IMR-90 (cell line): ENCODE results near the gene SEC22B. TPM values are rescaled to one million over a fixed set of nuclear protein-coding genes. Genes with fewer than 3 reads are reported as not detected.
"Not testable (repeated sequence)": the region's sequence is repeated elsewhere in the genome, so short reads cannot be mapped to it uniquely, and the experiment has no call there.

Experiments
- ATAC-seq: fragments of 200-7000 bp; cut with Tn5 transposase; 2 replicates; pipeline ENCODE4 v1.9.1; 2020; ENCODE audit warnings: low read depth, mild to moderate bottlenecking, moderate library complexity
- BruUV-seq: library from RNA; stranded (reverse); fragments of 400-500 nt; replicated peaks from 2 replicates; lab custom pipeline; 2021; lab: Mats Ljungman, UMichigan
- CTCF ChIA-PET: fragments of 300-600 bp; formaldehyde crosslinking; extraction: SDS; loops from one replicate; lab custom pipeline; 2021; ENCODE audit warnings: antibody characterized with exemption; lab: Yijun Ruan, JAX
- POLR2A ChIA-PET: fragments of 300-600 bp; sonication (Branson Sonifier 250); formaldehyde crosslinking; loops from one replicate; lab custom pipeline; 2022; ENCODE audit warnings: antibody characterized with exemption; ENCODE audit not compliant: unreplicated experiment; lab: Charles Lee
- DNase-seq: peaks from one replicate; pipeline ENCODE4 v3.0.0; 2013
- H2AFZ ChIP-seq: replicated peaks from 2 replicates; pipeline ENCODE3; 2013; ENCODE audit warnings: low read length, mild to moderate bottlenecking; ENCODE audit not compliant: poor library complexity
- H2AK5ac ChIP-seq: 2 replicates; pipeline ENCODE4 v1.6.1; 2013; ENCODE audit warnings: low read depth, low read length, inconsistent platforms
- H2AK9ac ChIP-seq: replicated peaks from 2 replicates; pipeline ENCODE3; 2013; ENCODE audit warnings: mild to moderate bottlenecking, low read depth, low read length, moderate library complexity; ENCODE audit not compliant: poor library complexity
- H2BK120ac ChIP-seq: 2 replicates; pipeline ENCODE4 v1.6.1; 2013; ENCODE audit warnings: low read depth, low read length, inconsistent platforms
- H2BK15ac ChIP-seq: 3 replicates; pipeline ENCODE4 v1.6.1; 2013; ENCODE audit warnings: low read depth, low read length, inconsistent platforms
- H2BK20ac ChIP-seq: 2 replicates; pipeline ENCODE4 v1.6.1; 2013; ENCODE audit warnings: low read depth, mild to moderate bottlenecking, inconsistent platforms, low read length, moderate library complexity
- H2BK5ac ChIP-seq: 2 replicates; pipeline ENCODE4 v1.6.1; 2013; ENCODE audit warnings: mild to moderate bottlenecking, low read depth, low read length, inconsistent platforms; ENCODE audit not compliant: poor library complexity, severe bottlenecking
- H3K14ac ChIP-seq: replicated peaks from 2 replicates; pipeline ENCODE4 v1.6.1; 2013; ENCODE audit warnings: low read depth, low read length, inconsistent platforms
- H3K18ac ChIP-seq: 2 replicates; pipeline ENCODE4 v1.6.1; 2013; ENCODE audit warnings: low read depth, low read length, control low read depth
- H3K23ac ChIP-seq: 2 replicates; pipeline ENCODE4 v1.6.1; 2013; ENCODE audit warnings: low read depth, low read length, inconsistent platforms
- H3K27ac ChIP-seq: 2 replicates; pipeline ENCODE4 v1.5.1; 2013; ENCODE audit warnings: mild to moderate bottlenecking, control low read depth, low read length; ENCODE audit not compliant: insufficient read depth
- H3K27me3 ChIP-seq: 2 replicates; pipeline ENCODE4 v1.6.1; 2013; ENCODE audit warnings: low read length; ENCODE audit not compliant: control insufficient read depth, insufficient read depth
- H3K36me3 ChIP-seq: 2 replicates; pipeline ENCODE4 v1.6.1; 2013; ENCODE audit warnings: low read length, mixed read lengths; ENCODE audit not compliant: control insufficient read depth, insufficient read depth
- H3K4ac ChIP-seq: 2 replicates; pipeline ENCODE4 v1.6.1; 2013; ENCODE audit warnings: low read depth, low read length, inconsistent platforms
- H3K4me1 ChIP-seq: 2 replicates; pipeline ENCODE4 v1.6.1; 2013; ENCODE audit warnings: low read length, mixed read lengths; ENCODE audit not compliant: control insufficient read depth, insufficient read depth
- H3K4me2 ChIP-seq: 2 replicates; pipeline ENCODE4 v1.6.1; 2013; ENCODE audit warnings: low read depth, mild to moderate bottlenecking, control low read depth, low read length, moderate library complexity
- H3K4me3 ChIP-seq: 2 replicates; pipeline ENCODE4 v1.5.1; 2013; ENCODE audit warnings: low read depth, mild to moderate bottlenecking, control low read depth, low read length, moderate library complexity; ENCODE audit not compliant: insufficient read depth
- H3K56ac ChIP-seq: 2 replicates; pipeline ENCODE4 v1.6.1; 2013; ENCODE audit warnings: low read length, inconsistent platforms; ENCODE audit not compliant: insufficient read depth; ENCODE audit errors: extremely low read depth
- H3K79me1 ChIP-seq, 2 experiments: 2 replicates each; pipeline ENCODE4 v1.6.1; 2013; ENCODE audit warnings: low read length in 2 of 2, inconsistent platforms in 1 of 2, low read depth in 1 of 2
- H3K9ac ChIP-seq: 2 replicates; pipeline ENCODE4 v1.6.1; 2013; ENCODE audit warnings: low read depth, low read length, control low read depth
- H3K9me1 ChIP-seq: 2 replicates; pipeline ENCODE4 v1.6.1; 2013; ENCODE audit warnings: low read length, inconsistent platforms; ENCODE audit not compliant: insufficient read depth
- H3K9me3 ChIP-seq: 2 replicates; pipeline ENCODE4 v1.6.1; 2013; ENCODE audit warnings: low read length; ENCODE audit not compliant: control insufficient read depth, insufficient read depth
- H4K20me1 ChIP-seq: 2 replicates; pipeline ENCODE4 v1.6.1; 2013; ENCODE audit warnings: low read length, inconsistent platforms; ENCODE audit not compliant: insufficient read depth
- H4K5ac ChIP-seq: 2 replicates; pipeline ENCODE4 v1.6.1; 2013; ENCODE audit warnings: mild to moderate bottlenecking, low read depth, low read length, control low read depth
- H4K8ac ChIP-seq, 2 experiments: 2 replicates each; pipeline ENCODE4 v1.6.1; 2013; ENCODE audit warnings: low read depth in 2 of 2, low read length in 2 of 2, control low read depth in 1 of 2, inconsistent platforms in 1 of 2
- H4K91ac ChIP-seq: 2 replicates; pipeline ENCODE4 v1.6.1; 2013; ENCODE audit warnings: low read depth, low read length, inconsistent platforms; ENCODE audit not compliant: insufficient read depth
- WGBS, 2 experiments: methylation state at CpG; one replicate each; pipeline versions ENCODE4 v1.1.5 to v1.1.7; 2013; ENCODE audit warnings: missing lambda C conversion rate in 2 of 2; ENCODE audit not compliant: insufficient read length in 1 of 2; ENCODE audit errors: extremely low coverage in 2 of 2; 5-methylcytosine and 5-hydroxymethylcytosine counted together
- dilution Hi-C: fragments of 300-500 bp; cut with HindIII; formaldehyde crosslinking; loops from one replicate; pipeline ENCODE4 v1.14.3; 2018; ENCODE audit warnings: low sequenced_read_pairs; ENCODE audit not compliant: unreplicated experiment
- in situ Hi-C: fragments of 300-500 bp; cut with MboI; formaldehyde crosslinking; loops from 3 replicates; pipeline ENCODE4 v1.14.3; 2019; ENCODE audit warnings: low sequenced_read_pairs, inconsistent platforms, mixed read lengths
- intact Hi-C: fragments of 100-400 bp; cut with micrococcal nuclease; formaldehyde crosslinking; loops from 2 replicates; pipeline ENCODE4 v1.10.0; 2022
- polyA plus RNA-seq, 3 experiments: library from polyadenylated mRNA; depleted of rRNA; stranded (reverse); fragments of >200 nt; gene quantifications; 2 replicates each; pipeline ENCODE4 v1.2.3, GENCODE V29; 2012; ENCODE audit warnings: low replicate concordance in 1 of 3
- total RNA-seq: library from RNA; depleted of rRNA; stranded (reverse); fragments of >200 nt; gene quantifications from 2 replicates; pipeline ENCODE4 v1.2.3, GENCODE V29; 2012

Gene SEC22B
- total and polyA plus RNA-seq, 2 of the 4 experiments (the other 2 are of a cell fraction) = 35.9 to 57.4 TPM

DNA sequence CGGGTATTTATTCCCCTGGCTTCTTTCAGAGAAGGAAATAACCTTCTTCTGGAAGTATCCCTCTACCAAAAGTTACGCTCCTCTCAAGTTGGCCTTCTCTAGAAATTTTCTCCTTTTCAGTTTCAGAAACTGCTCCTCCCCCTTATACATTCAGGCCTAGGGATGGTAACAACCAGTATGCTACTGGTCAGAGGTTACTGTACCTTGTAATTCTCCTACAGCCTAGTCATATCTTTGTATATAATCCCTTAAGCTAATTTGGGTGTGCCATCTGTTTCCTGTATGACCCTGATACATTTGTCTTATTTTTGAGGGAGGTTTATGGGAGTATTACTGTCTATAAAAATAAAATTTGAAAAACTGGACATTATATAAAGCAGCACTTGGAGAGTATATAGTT, 14.3 kb downstream of the SEC22B start:
- H4K5ac ChIP-seq, POLR2A ChIA-PET, H3K9ac ChIP-seq, CTCF ChIA-PET, intact Hi-C loops, ATAC-seq, H2AK9ac ChIP-seq, H3K9me1 ChIP-seq, H3K27me3 ChIP-seq, H3K9me3 ChIP-seq, H3K4ac ChIP-seq, H3K56ac ChIP-seq, H3K36me3 ChIP-seq, H2BK120ac ChIP-seq, in situ Hi-C loops, H2AK5ac ChIP-seq, H3K79me1 ChIP-seq, H3K4me3 ChIP-seq, H3K14ac ChIP-seq, H4K20me1 ChIP-seq, H3K4me2 ChIP-seq, H3K18ac ChIP-seq, H3K27ac ChIP-seq, H3K4me1 ChIP-seq, H2BK20ac ChIP-seq, H4K91ac ChIP-seq, dilution Hi-C loops, H2BK5ac ChIP-seq, H3K23ac ChIP-seq, BruUV-seq, DNase-seq, H4K8ac ChIP-seq, H2BK15ac ChIP-seq, H2AFZ ChIP-seq: not testable (repeated sequence)
- no CpG with 5 or more reads among the region's 2 CpGs for WGBS, 2 experiments

DNA sequence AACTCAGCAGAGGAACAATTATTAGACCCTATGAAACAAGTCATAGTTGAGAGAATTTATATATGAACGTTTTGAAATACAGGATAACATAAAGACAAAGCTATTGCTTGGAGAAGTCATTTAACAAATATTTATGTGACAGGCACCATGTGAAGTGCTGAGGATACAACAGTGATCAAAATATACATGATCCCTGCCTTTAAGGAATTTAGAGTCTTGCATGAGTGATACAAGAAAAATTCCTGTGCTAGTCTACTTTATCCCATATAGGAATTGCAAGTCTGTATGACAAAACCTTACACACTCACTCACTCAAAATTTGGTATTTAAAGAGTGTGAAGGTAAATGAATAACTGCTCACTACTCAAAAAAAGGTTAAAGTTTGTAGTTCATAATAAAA, 17.8 kb downstream of the SEC22B start:
- H2AK5ac ChIP-seq, H2BK15ac ChIP-seq, H4K91ac ChIP-seq, H3K4me2 ChIP-seq, H3K27ac ChIP-seq, H3K27me3 ChIP-seq, H3K4me3 ChIP-seq, H4K20me1 ChIP-seq, H4K8ac ChIP-seq, H2BK5ac ChIP-seq, H3K36me3 ChIP-seq, H3K18ac ChIP-seq, CTCF ChIA-PET, DNase-seq, H3K79me1 ChIP-seq, H3K23ac ChIP-seq, in situ Hi-C loops, BruUV-seq, H2AFZ ChIP-seq, H3K9me3 ChIP-seq, H3K9ac ChIP-seq, H3K14ac ChIP-seq, H2BK120ac ChIP-seq, H2AK9ac ChIP-seq, intact Hi-C loops, H2BK20ac ChIP-seq, H3K56ac ChIP-seq, H3K4me1 ChIP-seq, dilution Hi-C loops, H3K9me1 ChIP-seq, H3K4ac ChIP-seq, H4K5ac ChIP-seq, POLR2A ChIA-PET: not testable (repeated sequence)
- no CpG with 5 or more reads among the region's 1 CpG for WGBS, 2 experiments
- peak; percentile 82 for ATAC-seq
